Measurements from ENCODE around the gene FCHSD2. TPM values are rescaled to one million over a fixed set of nuclear protein-coding genes. Genes with fewer than 3 reads are reported as not detected.

FCHSD2 gene
- total and polyA plus RNA-seq, 2 of the 8 experiments (the other 6 are each of a cell fraction or from before 2014, with no cell fraction given): 4.1 to 7.8 TPM

- no peak overlapping the region for H2BK12ac ChIP-seq (ENCODE audit: low read depth, low read length)
- no peak overlapping the region for H4K91ac ChIP-seq (replicated peaks; ENCODE audit: insufficient read length, low read length)
- no peaks in the 10 kb centered on the region for H4K20me1 ChIP-seq (replicated peaks in 1 of 2; ENCODE audit: control insufficient read depth in 1 of 2, insufficient read depth in 2 of 2, low read length in 2 of 2)
- H3K27ac ChIP-seq (ENCODE audit: low read depth, low read length): no peak overlapping the region
- H3K23me2 ChIP-seq (ENCODE audit: low read depth, low read length): no peaks in the 10 kb centered on the region
- H2AK5ac ChIP-seq (ENCODE audit: low read depth, low read length): no peak overlapping the region
- H2BK120ac ChIP-seq (replicated peaks; ENCODE audit: low read depth, low read length): no peak overlapping the region
- H2AFZ ChIP-seq (ENCODE audit: low read length): no peak overlapping the region
- POLR2A ChIA-PET (ENCODE audit: partially characterized antibody): no interaction called here
- H3K4me1 ChIP-seq (replicated peaks in 1 of 4; ENCODE audit: control insufficient read depth in 3 of 4, insufficient read depth in 4 of 4, low read length in 3 of 4): no peaks in the 10 kb centered on the region
- H4K5ac ChIP-seq (ENCODE audit: insufficient read length, low read depth, low read length): no peak overlapping the region
- H4K8ac ChIP-seq (ENCODE audit: extremely low read depth, insufficient read depth, low read length): no peak overlapping the region
- DNase-seq (ENCODE audit: low read depth in 1 of 2, low spot score in 2 of 2) (no peak), FAIRE-seq (no peak)
- no peaks in the 10 kb centered on the region; a peak in 1 of 4 replicates for H3K9me3 ChIP-seq (ENCODE audit: insufficient read depth in 2 of 2, low read depth in 1 of 2, low read length in 1 of 2)
- no peak overlapping the region for H3K18ac ChIP-seq (ENCODE audit: extremely low read depth, low read length)
- H3K79me2 ChIP-seq (ENCODE audit: control insufficient read depth in 1 of 2, insufficient read depth in 2 of 2, low read length in 2 of 2): no peaks in the 10 kb centered on the region
- no peak overlapping the region for H3K4me2 ChIP-seq (ENCODE audit: insufficient read depth in 1 of 2, low read depth in 2 of 2, low read length in 2 of 2)
- H3K23ac ChIP-seq (ENCODE audit: insufficient read length): no peak overlapping the region
- TF ChIP-seq ATF3 (IDR thresholded peaks at IDR 0.05; ENCODE audit: insufficient read depth, low read depth, low read length): no peak
- no peak for TF ChIP-seq SIRT6 (IDR thresholded peaks at IDR 0.05; ENCODE audit: low read length)
- TF ChIP-seq NRF1 (IDR thresholded peaks at IDR 0.05; ENCODE audit: low read depth, low read length): no peak
- no peak for TF ChIP-seq CTBP2 (IDR thresholded peaks at IDR 0.05; ENCODE audit: borderline replicate concordance, insufficient read depth, insufficient read length, low read length)
- no peak for TF ChIP-seq RXRA (IDR thresholded peaks at IDR 0.05; ENCODE audit: insufficient read depth, low read depth, low read length)
- no peak for TF ChIP-seq SAP30 (IDR thresholded peaks at IDR 0.05; ENCODE audit: insufficient read depth, insufficient replicate concordance, low read length)
- TF ChIP-seq TBP (IDR thresholded peaks at IDR 0.05; ENCODE audit: low read depth, low read length): no peak
- TF ChIP-seq SIX5 (IDR thresholded peaks at IDR 0.05; ENCODE audit: low read depth, low read length): no peak
- TF ChIP-seq SP2 (IDR thresholded peaks at IDR 0.05; ENCODE audit: low read length): no peak
- H2BK20ac ChIP-seq (ENCODE audit: low read length): no peak overlapping the region
- no peak overlapping the region for H3K56ac ChIP-seq (replicated peaks; ENCODE audit: insufficient read length, low read depth, low read length)
- CTCF ChIA-PET (ENCODE audit: partially characterized antibody): interaction anchor here (0.5 to 1.7 kb wide), 2 partner anchors 153 to 160 kb away, joined by 3 read pairs; no protein-coding TSS in a partner anchor
- no peaks in the 10 kb centered on the region for H3K27me3 ChIP-seq (replicated peaks in 1 of 4; ENCODE audit: control insufficient read depth in 3 of 4, extremely low read depth in 1 of 4, insufficient read depth in 3 of 4, low read length in 3 of 4)
- H2BK5ac ChIP-seq (ENCODE audit: low read depth, low read length): no peak overlapping the region
- H2BK15ac ChIP-seq (ENCODE audit: low read length): no peak overlapping the region
- H3K9ac ChIP-seq (replicated peaks in 1 of 4; ENCODE audit: extremely low read depth in 1 of 4, low read depth in 3 of 4, low read length in 3 of 4): no peak overlapping the region
- H3K36me3 ChIP-seq (ENCODE audit: control insufficient read depth in 2 of 4, insufficient read depth in 4 of 4, low read length in 3 of 4): peaks cover 0 to 3% (median 0%) of the 10 kb centered on the region in 4 experiments; a peak in 1 of 8 replicates
- no peak overlapping the region for H3K4me3 ChIP-seq (ENCODE audit: extremely low read depth in 1 of 4, insufficient read depth in 2 of 4, low read depth in 3 of 4, low read length in 4 of 4)
- no peak overlapping the region for H3K4ac ChIP-seq (replicated peaks; ENCODE audit: insufficient read length, low read depth, low read length)
- H3K14ac ChIP-seq (ENCODE audit: insufficient read length): no peak overlapping the region
- no peaks in the 10 kb centered on the region for H3K79me1 ChIP-seq (ENCODE audit: low read depth, low read length)
Observed at GRCh38 chr11:73077454-73077853, 64.7 kb downstream of the FCHSD2 start.
